DND-41 (cell line): ENCODE data around the gene TTLL11.
A peak's percentile ranks its signal among the peaks of the same experiment; 100 is the strongest.

ENCODE experiments used
- ATAC-seq: fragments of 200-7000 bp; cut with Tn5 transposase; 3 replicates; pipeline ENCODE4 v1.9.1; 2021; ENCODE audit warnings: low read depth; ENCODE audit not compliant: insufficient read depth
- DNase-seq: peaks from one replicate; pipeline ENCODE4 v3.0.0-alpha.2; 2020
- H2AFZ ChIP-seq: 2 replicates; pipeline ENCODE4 v1.6.0; 2012; ENCODE audit warnings: low read depth, low read length
- H3K27ac ChIP-seq: 2 replicates; pipeline ENCODE4 v1.5.1; 2012; ENCODE audit warnings: low read length, inconsistent platforms
- H3K27me3 ChIP-seq: fragments of 200-600 bp; sonication (generic); 2 replicates; pipeline ENCODE4 v1.6.0; 2012; ENCODE audit warnings: low read length, mild to moderate bottlenecking, inconsistent platforms; ENCODE audit not compliant: insufficient read depth, poor library complexity
- H3K36me3 ChIP-seq: 2 replicates; pipeline ENCODE4 v1.5.1; 2012; ENCODE audit warnings: low read length, inconsistent platforms; ENCODE audit not compliant: insufficient read depth
- H3K4me1 ChIP-seq: 2 replicates; pipeline ENCODE4 v1.5.1; 2012; ENCODE audit warnings: mild to moderate bottlenecking, low read length; ENCODE audit not compliant: insufficient read depth
- H3K4me2 ChIP-seq: 2 replicates; pipeline ENCODE4 v1.6.0; 2012; ENCODE audit warnings: mild to moderate bottlenecking, moderate library complexity, low read length, inconsistent platforms; ENCODE audit not compliant: insufficient read depth
- H3K4me3 ChIP-seq, 2 experiments: fragments of 200-600 bp in 1 of 2; shearing (Covaris generic) in 1 of 2; 2 replicates each; pipeline ENCODE4 v1.5.1; 2012 to 2016; ENCODE audit warnings: inconsistent platforms in 2 of 2, low read length in 2 of 2, mild to moderate bottlenecking in 2 of 2, low read depth in 1 of 2, moderate library complexity in 1 of 2
- H3K79me2 ChIP-seq: 2 replicates; pipeline ENCODE4 v1.6.0; 2012; ENCODE audit warnings: low read length, inconsistent platforms; ENCODE audit not compliant: insufficient read depth
- H3K9ac ChIP-seq: 2 replicates; pipeline ENCODE4 v1.6.0; 2012; ENCODE audit warnings: low read depth, mild to moderate bottlenecking, inconsistent platforms, low read length, moderate library complexity
- H3K9me3 ChIP-seq: 2 replicates; pipeline ENCODE4 v1.5.1; 2012; ENCODE audit warnings: low read length, moderate library complexity, mild to moderate bottlenecking, inconsistent platforms; ENCODE audit not compliant: insufficient read depth, severe bottlenecking
- H4K20me1 ChIP-seq: 2 replicates; pipeline ENCODE4 v1.6.0; 2012; ENCODE audit warnings: low read length; ENCODE audit not compliant: insufficient read depth
- EZH2 ChIP-seq: IDR thresholded peaks from 3 replicates; pipeline ENCODE4 v1.6.1; 2012; ENCODE audit warnings: borderline replicate concordance, low read depth, mild to moderate bottlenecking, moderate library complexity, low read length, inconsistent platforms; ENCODE audit not compliant: severe bottlenecking
- TF ChIP-seq, protein P1 (sequence below): IDR thresholded peaks from 2 replicates; pipeline ENCODE4 v1.5.1; 2012; ENCODE audit warnings: borderline replicate concordance, low read length, moderate library complexity, mild to moderate bottlenecking; ENCODE audit not compliant: poor library complexity, severe bottlenecking; ENCODE audit errors: extremely low read depth

The TTLL11 gene

GRCh38 chr9:122016744-122017143 is 76.4 kb downstream of the TTLL11 start:
- Histone ChIP-seq H4K20me1 (no peaks in the 10 kb centered on the region), H3K9me3 (no peaks in the 10 kb centered on the region), H3K4me3 (no peak overlapping the region), H3K36me3 (no peaks in the 10 kb centered on the region), H3K27ac (no peak overlapping the region), H3K79me2 (no peaks in the 10 kb centered on the region), H3K9ac (no peak overlapping the region), H3K27me3 (no peaks in the 10 kb centered on the region), H3K4me1 (no peaks in the 10 kb centered on the region), H2AFZ (no peak overlapping the region), H3K4me2 (no peak overlapping the region)
- no peak for TF ChIP-seq EZH2
- TF ChIP-seq, protein P1, sequence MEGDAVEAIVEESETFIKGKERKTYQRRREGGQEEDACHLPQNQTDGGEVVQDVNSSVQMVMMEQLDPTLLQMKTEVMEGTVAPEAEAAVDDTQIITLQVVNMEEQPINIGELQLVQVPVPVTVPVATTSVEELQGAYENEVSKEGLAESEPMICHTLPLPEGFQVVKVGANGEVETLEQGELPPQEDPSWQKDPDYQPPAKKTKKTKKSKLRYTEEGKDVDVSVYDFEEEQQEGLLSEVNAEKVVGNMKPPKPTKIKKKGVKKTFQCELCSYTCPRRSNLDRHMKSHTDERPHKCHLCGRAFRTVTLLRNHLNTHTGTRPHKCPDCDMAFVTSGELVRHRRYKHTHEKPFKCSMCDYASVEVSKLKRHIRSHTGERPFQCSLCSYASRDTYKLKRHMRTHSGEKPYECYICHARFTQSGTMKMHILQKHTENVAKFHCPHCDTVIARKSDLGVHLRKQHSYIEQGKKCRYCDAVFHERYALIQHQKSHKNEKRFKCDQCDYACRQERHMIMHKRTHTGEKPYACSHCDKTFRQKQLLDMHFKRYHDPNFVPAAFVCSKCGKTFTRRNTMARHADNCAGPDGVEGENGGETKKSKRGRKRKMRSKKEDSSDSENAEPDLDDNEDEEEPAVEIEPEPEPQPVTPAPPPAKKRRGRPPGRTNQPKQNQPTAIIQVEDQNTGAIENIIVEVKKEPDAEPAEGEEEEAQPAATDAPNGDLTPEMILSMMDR = peak; percentile 12
- DNase-seq (no peak), ATAC-seq (no peak)

DNA sequence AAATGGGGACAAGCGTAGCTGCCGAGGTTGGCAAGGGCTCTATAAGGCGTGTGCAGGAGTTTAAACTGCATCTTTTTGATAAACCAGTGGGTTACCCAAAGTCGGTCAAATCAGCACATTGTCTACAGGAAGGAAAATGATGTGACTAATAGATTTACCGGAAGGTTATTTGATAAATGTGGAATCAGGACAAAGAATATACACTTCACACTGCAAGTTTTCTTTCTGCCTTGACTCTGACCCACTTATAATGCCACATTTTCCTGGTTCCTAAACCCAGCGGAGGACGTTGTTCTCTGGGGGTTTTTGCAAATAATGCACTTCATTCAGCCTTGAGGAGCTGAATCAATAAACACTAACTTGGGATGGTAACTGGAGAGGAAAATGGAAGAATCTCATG is 76.8 kb downstream of the TTLL11 start:
- Histone ChIP-seq H4K20me1 (no peaks in the 10 kb centered on the region), H3K4me2 (no peak overlapping the region), H2AFZ (no peak overlapping the region), H3K27me3 (no peaks in the 10 kb centered on the region), H3K27ac (no peak overlapping the region), H3K4me1 (no peaks in the 10 kb centered on the region), H3K9me3 (no peaks in the 10 kb centered on the region), H3K9ac (no peak overlapping the region), H3K4me3 (no peak overlapping the region), H3K36me3 (no peaks in the 10 kb centered on the region), H3K79me2 (no peaks in the 10 kb centered on the region)
- ATAC-seq = no peak
- DNase-seq = no peak
- no peak for TF ChIP-seq EZH2
- TF ChIP-seq, protein P1 = no peak

DNA sequence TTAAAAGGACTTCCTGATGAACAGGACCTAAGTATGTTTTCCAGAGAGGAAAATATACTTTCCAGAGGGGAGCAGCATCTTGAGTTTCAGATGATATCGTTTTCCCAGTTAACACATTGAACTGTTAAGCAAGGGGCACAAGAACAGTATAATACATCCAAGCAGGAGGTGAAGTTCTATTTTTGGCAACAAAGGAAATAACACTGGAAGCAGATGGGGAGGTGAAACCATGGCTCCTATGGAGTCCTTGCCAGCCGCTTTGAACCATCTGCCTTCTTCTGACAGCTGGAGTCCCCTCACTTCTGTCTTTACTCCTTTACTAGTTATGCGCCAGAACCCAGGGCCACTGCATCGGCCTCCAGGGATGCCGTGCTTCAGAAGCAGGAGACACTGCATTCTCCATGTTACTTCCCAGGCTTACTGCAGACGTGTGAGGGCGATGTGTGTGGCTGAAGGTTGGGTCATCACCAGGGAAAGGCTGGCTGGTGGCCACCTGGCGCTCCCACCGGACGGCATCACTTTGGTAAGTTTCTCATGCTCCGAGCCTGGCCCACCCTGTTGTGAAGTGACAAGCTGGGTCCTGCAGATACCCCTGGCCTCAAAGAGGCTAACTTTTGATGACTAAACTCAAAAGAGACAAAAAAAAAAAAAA is 77.8 kb downstream of the TTLL11 start:
- TF ChIP-seq, protein P1 = no peak
- TF ChIP-seq EZH2 = no peak
- H2AFZ ChIP-seq = no peak overlapping the region
- no peaks in the 10 kb centered on the region for H3K9me3 ChIP-seq
- DNase-seq = no peak
- no peak overlapping the region for H3K4me2 ChIP-seq
- H3K27ac ChIP-seq = no peak overlapping the region
- H3K27me3 ChIP-seq = no peaks in the 10 kb centered on the region
- H3K4me1 ChIP-seq = no peaks in the 10 kb centered on the region
- no peaks in the 10 kb centered on the region for H3K36me3 ChIP-seq
- no peak for ATAC-seq
- no peak overlapping the region for H3K4me3 ChIP-seq
- H3K9ac ChIP-seq = no peak overlapping the region
- no peaks in the 10 kb centered on the region for H4K20me1 ChIP-seq
- H3K79me2 ChIP-seq = no peaks in the 10 kb centered on the region
